Mesendoderm (in vitro differentiated cells): ENCODE measurements around the gene CYP4Z1.
A peak's percentile ranks its signal among the peaks of the same experiment; 100 is the strongest.
"Not testable (repeated sequence)": the region's sequence is repeated elsewhere in the genome, so short reads cannot be mapped to it uniquely, and the experiment has no call there.

ENCODE experiments used
- DNase-seq: peaks from one replicate; pipeline ENCODE4 v3.0.0; 2013
- H2AK5ac ChIP-seq: 2 replicates; pipeline ENCODE4 v1.6.1; 2013; ENCODE audit warnings: low read length, inconsistent platforms
- H2BK120ac ChIP-seq: 2 replicates; pipeline ENCODE4 v1.6.1; 2013; ENCODE audit warnings: low read depth, mild to moderate bottlenecking, low read length, moderate library complexity, mixed read lengths
- H2BK15ac ChIP-seq: replicated peaks from 2 replicates; pipeline ENCODE4 v1.6.1; 2013; ENCODE audit warnings: low read depth, mild to moderate bottlenecking, moderate library complexity
- H2BK5ac ChIP-seq: 2 replicates; pipeline ENCODE4 v1.6.1; 2013; ENCODE audit warnings: low read length, inconsistent platforms
- H3K18ac ChIP-seq: 2 replicates; pipeline ENCODE4 v1.6.1; 2013; ENCODE audit warnings: mild to moderate bottlenecking, low read length, mixed read lengths
- H3K23ac ChIP-seq: one replicate; pipeline ENCODE4 v1.6.1; 2013; ENCODE audit warnings: low read length
- H3K27ac ChIP-seq: 2 replicates; pipeline ENCODE4 v1.5.1; 2013; ENCODE audit warnings: low read depth, mild to moderate bottlenecking, inconsistent platforms, low read length, moderate library complexity
- H3K27me3 ChIP-seq: 2 replicates; pipeline ENCODE4 v1.6.1; 2013; ENCODE audit warnings: low read length, control low read depth, mild to moderate bottlenecking, inconsistent platforms; ENCODE audit not compliant: insufficient read depth, poor library complexity
- H3K36me3 ChIP-seq: 2 replicates; pipeline ENCODE4 v1.6.1; 2013; ENCODE audit warnings: low read length, inconsistent platforms; ENCODE audit not compliant: control insufficient read depth, insufficient read depth
- H3K4ac ChIP-seq: one replicate; pipeline ENCODE4 v1.6.1; 2013; ENCODE audit warnings: low read depth, mild to moderate bottlenecking, low read length, moderate library complexity
- H3K4me1 ChIP-seq: 2 replicates; pipeline ENCODE4 v1.6.1; 2013; ENCODE audit warnings: low read depth, low read length, inconsistent platforms; ENCODE audit not compliant: control insufficient read depth
- H3K4me2 ChIP-seq: 2 replicates; pipeline ENCODE4 v1.6.1; 2013; ENCODE audit warnings: low read length
- H3K4me3 ChIP-seq: 2 replicates; pipeline ENCODE4 v1.5.1; 2013; ENCODE audit warnings: mild to moderate bottlenecking, low read length
- H3K56ac ChIP-seq: one replicate; pipeline ENCODE4 v1.6.1; 2013; ENCODE audit warnings: low read length
- H3K79me1 ChIP-seq: 2 replicates; pipeline ENCODE4 v1.6.1; 2013; ENCODE audit warnings: low read length, inconsistent platforms
- H3K79me2 ChIP-seq: 2 replicates; pipeline ENCODE4 v1.6.1; 2013; ENCODE audit warnings: mild to moderate bottlenecking, low read length; ENCODE audit not compliant: control insufficient read depth, insufficient read depth
- H3K9ac ChIP-seq: 2 replicates; pipeline ENCODE4 v1.6.1; 2013; ENCODE audit warnings: low read length, inconsistent platforms
- H4K5ac ChIP-seq: one replicate; pipeline ENCODE4 v1.6.1; 2013; ENCODE audit warnings: low read length
- H4K8ac ChIP-seq: one replicate; pipeline ENCODE4 v1.6.1; 2013; ENCODE audit warnings: low read depth, mild to moderate bottlenecking, control low read depth, low read length, moderate library complexity
- WGBS: extraction: QIAGEN DNeasy Blood & Tissue Kit; methylation state at CpG from one replicate; pipeline ENCODE4 v1.1.7; 2013; ENCODE audit warnings: low lambda C conversion rate, missing lambda C conversion rate; ENCODE audit not compliant: insufficient coverage; ENCODE audit errors: extremely low coverage; 5-methylcytosine and 5-hydroxymethylcytosine counted together

CYP4Z1 gene

DNA sequence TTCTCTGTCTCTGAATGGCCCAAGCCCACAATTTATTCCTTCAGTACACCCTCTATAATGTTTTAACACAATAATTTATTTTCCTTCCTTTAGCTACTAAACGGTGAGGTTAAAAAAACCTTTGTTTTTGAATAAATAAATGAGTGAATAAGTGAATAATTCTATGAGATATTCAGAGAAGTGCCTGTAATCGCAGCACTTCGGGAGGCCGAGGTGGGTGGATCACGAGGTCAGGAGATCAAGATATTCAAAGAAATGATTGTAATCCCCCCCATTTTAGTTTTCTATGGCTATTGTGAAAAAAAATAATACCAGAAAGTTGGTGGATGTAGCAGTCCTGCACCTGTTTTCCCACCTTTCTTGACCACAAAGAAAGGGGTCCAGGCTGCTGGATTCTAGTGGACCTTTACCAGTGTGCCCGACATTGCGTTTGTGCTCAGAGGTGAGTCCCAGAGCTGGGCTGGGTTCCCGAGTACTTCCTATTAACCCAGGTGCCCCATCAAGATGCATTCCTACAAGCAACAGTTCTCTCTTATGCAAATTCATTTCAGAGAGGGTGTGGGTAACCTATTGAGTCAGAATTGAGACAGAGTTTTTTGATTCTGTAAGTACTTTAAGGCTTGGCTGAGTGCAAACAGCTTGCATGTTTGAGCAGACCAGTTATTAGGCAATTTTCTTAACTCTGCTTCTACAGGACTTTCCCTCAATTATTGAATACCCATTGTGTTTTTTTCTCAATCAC is 62.6 kb downstream of the CYP4Z1 start:
- peak; percentile 34 for DNase-seq
- H3K79me1 ChIP-seq, H2AK5ac ChIP-seq, H3K4me3 ChIP-seq, H2BK15ac ChIP-seq, H3K4me1 ChIP-seq, H3K36me3 ChIP-seq, H3K9ac ChIP-seq, H3K27me3 ChIP-seq, H3K27ac ChIP-seq, H3K4me2 ChIP-seq, H2BK120ac ChIP-seq, H3K23ac ChIP-seq, H3K4ac ChIP-seq, H2BK5ac ChIP-seq, H4K5ac ChIP-seq, H3K79me2 ChIP-seq, H4K8ac ChIP-seq, H3K56ac ChIP-seq: not testable (repeated sequence)
- WGBS, result no CpG with 5 or more reads among the region's 8 CpGs
- H3K18ac ChIP-seq, result peak overlapping the region; percentile 18

- H3K9ac ChIP-seq, H4K8ac ChIP-seq, H3K4ac ChIP-seq, H3K4me3 ChIP-seq, H3K56ac ChIP-seq, H3K36me3 ChIP-seq, H2BK5ac ChIP-seq, H4K5ac ChIP-seq, H3K23ac ChIP-seq, H3K27me3 ChIP-seq, H2AK5ac ChIP-seq, H3K79me2 ChIP-seq, DNase-seq, H3K4me2 ChIP-seq, H3K4me1 ChIP-seq, H3K18ac ChIP-seq, H3K27ac ChIP-seq, H2BK120ac ChIP-seq, H2BK15ac ChIP-seq, H3K79me1 ChIP-seq: not testable (repeated sequence)
- no CpG with 5 or more reads among the region's 3 CpGs for WGBS
Measured at GRCh38 chr1:47132665-47133064, 65.6 kb downstream of the CYP4Z1 start.

DNA sequence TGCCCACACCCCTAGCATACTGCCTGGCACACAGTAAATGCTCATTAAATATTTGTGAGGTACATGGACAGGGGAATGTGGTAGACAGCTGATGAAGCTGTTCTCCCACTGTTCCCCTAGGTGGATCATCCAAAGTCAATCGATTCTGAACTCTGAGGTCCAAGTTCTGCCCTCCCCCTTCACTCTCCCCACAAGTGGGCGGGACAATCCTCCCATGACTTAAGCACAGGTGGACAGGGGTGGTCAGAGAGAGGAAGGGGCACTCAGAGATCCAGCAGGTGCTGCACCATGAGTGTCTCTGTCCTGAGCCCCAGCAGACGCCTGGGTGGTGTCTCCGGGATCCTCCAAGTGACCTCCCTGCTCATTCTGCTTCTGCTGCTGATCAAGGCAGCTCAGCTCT is 70.2 kb downstream of the CYP4Z1 start, which contains the start of gene CYP4A22:
Gene CYP4A22, plus strand, starts transcription at position 244 of the 400 bp plus-strand sequence. Its CDS starts 45 bp downstream, at position 289.
- Histone ChIP-seq H3K56ac (peak within 1 kb of the TSS; percentile 15), H3K79me1 (no peaks in the 10 kb centered on the region), H3K23ac (peak within 1 kb of the TSS; percentile 89), H3K36me3 (no peaks in the 10 kb centered on the region), H2BK5ac (no peak within 1 kb of the TSS), H3K4me2 (no peak within 1 kb of the TSS), H3K9ac (no peak within 1 kb of the TSS), H3K79me2 (no peaks in the 10 kb centered on the region), H2BK120ac (no peak within 1 kb of the TSS), H3K27me3 (no peaks in the 10 kb centered on the region), H2AK5ac (no peak within 1 kb of the TSS), H4K8ac (no peak within 1 kb of the TSS), H3K4ac (no peak within 1 kb of the TSS), H2BK15ac (no peak within 1 kb of the TSS), H3K4me1 (peaks cover 6% of the 10 kb centered on the region), H3K18ac (no peak within 1 kb of the TSS), H4K5ac (no peak within 1 kb of the TSS), H3K4me3 (no peak within 1 kb of the TSS), H3K27ac (no peak within 1 kb of the TSS)
- DNase-seq, result no peak
- WGBS, result no CpG with 5 or more reads among the region's 4 CpGs

DNA sequence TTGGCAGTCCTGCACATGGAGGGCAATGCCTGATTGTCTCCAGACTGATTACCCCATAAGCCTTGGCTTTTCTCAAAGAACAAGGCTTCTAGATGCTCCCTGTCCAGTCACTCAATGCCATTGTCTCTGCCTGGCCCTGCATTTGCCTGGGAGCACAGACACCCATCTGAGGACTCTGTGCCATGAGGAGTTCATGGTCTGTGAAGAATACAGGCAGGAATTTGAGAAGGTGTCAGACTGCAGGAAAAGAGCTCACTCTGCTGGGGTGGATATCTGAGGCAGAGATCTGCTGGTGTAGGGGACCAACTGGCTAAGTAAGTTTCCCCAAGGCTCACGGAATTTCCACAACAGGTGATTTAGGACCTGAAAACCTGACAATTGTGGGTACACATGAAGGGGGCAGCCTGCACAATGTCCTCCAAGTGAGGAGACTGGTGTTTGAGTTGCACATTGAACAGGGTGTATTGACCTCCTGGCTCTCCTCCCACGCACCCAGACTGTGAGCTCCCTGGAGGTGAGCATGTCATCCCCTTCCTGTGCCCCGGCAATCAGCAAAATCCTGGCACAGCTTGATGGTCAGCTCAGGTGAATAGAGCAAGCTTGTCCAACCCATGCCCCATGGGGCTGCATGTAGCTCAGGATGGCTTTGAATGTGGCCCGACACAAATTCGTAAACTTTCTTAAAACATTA is 71.0 kb downstream of the CYP4Z1 start:
- Histone ChIP-seq H3K9ac (no peak overlapping the region), H3K23ac (peak overlapping the region; percentile 89), H3K4me3 (no peak overlapping the region), H2BK5ac (no peak overlapping the region), H3K27ac (no peak overlapping the region), H2AK5ac (no peak overlapping the region), H3K4me2 (no peak overlapping the region), H3K4me1 (peaks cover 6% of the 10 kb centered on the region), H3K18ac (no peak overlapping the region), H2BK15ac (no peak overlapping the region), H3K36me3 (no peaks in the 10 kb centered on the region), H2BK120ac (no peak overlapping the region), H3K79me1 (no peaks in the 10 kb centered on the region), H4K8ac (no peak overlapping the region), H4K5ac (no peak overlapping the region), H3K79me2 (no peaks in the 10 kb centered on the region), H3K56ac (peak overlapping the region; percentile 7), H3K27me3 (no peaks in the 10 kb centered on the region), H3K4ac (no peak overlapping the region)
- DNase-seq, result peak; percentile 52
- no CpG with 5 or more reads among the region's 5 CpGs for WGBS

- H3K4me2 ChIP-seq, H3K79me1 ChIP-seq, H2BK120ac ChIP-seq, H2BK5ac ChIP-seq, H3K36me3 ChIP-seq, H3K27me3 ChIP-seq, DNase-seq, H3K23ac ChIP-seq, H3K4me1 ChIP-seq, H3K56ac ChIP-seq, H3K4me3 ChIP-seq, H4K8ac ChIP-seq, H2BK15ac ChIP-seq, H3K79me2 ChIP-seq, H3K27ac ChIP-seq, H3K9ac ChIP-seq, H3K4ac ChIP-seq, H4K5ac ChIP-seq, H2AK5ac ChIP-seq, H3K18ac ChIP-seq: not testable (repeated sequence)
- WGBS, result no CpG with 5 or more reads among the region's 3 CpGs
Measured at GRCh38 chr1:47140358-47140757, 73.3 kb downstream of the CYP4Z1 start.
